OCI-LY1 (cell line): ENCODE data around the gene FOXD1.

Experiments
- EZH2 ChIP-seq: fragments of 200-600 bp; sonication (generic), shearing (Covaris generic); IDR thresholded peaks from 2 replicates; pipeline ENCODE4 v1.8.0; 2017; ENCODE audit warnings: borderline replicate concordance, mixed run types, mild to moderate bottlenecking, antibody characterized with exemption, low read length, moderate library complexity, mixed read lengths
- TF ChIP-seq, protein P1 (sequence below): fragments of 200-600 bp; sonication (generic), shearing (Covaris generic); IDR thresholded peaks from 2 replicates; pipeline ENCODE4 v1.5.1; 2017; ENCODE audit warnings: mild to moderate bottlenecking, antibody characterized with exemption, low read length, moderate library complexity, mixed read lengths

DNA sequence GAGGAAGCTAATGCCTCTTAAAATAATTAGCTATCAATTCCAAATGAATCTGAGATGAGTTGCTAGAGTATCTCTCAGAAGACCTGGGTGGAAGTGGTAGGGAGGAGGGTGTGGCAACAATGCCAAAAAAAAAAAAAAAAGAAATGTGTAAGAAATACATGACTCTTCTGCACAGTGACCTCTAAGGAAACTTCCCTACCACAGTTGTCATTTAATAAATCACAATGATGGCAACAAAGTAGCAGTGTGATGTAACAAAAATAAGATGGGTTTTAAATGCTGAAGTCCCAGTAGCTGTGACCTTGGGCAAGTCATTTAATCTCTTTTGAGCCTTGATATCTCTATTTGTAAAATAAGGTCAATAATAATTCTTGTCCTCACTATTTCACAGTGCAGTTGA is 7.2 kb downstream of the FOXD1 start:
- TF ChIP-seq, protein P1, sequence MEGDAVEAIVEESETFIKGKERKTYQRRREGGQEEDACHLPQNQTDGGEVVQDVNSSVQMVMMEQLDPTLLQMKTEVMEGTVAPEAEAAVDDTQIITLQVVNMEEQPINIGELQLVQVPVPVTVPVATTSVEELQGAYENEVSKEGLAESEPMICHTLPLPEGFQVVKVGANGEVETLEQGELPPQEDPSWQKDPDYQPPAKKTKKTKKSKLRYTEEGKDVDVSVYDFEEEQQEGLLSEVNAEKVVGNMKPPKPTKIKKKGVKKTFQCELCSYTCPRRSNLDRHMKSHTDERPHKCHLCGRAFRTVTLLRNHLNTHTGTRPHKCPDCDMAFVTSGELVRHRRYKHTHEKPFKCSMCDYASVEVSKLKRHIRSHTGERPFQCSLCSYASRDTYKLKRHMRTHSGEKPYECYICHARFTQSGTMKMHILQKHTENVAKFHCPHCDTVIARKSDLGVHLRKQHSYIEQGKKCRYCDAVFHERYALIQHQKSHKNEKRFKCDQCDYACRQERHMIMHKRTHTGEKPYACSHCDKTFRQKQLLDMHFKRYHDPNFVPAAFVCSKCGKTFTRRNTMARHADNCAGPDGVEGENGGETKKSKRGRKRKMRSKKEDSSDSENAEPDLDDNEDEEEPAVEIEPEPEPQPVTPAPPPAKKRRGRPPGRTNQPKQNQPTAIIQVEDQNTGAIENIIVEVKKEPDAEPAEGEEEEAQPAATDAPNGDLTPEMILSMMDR, result no peak
- TF ChIP-seq EZH2, result no peak
